ENCODE results near the gene ATRAID.
A peak's percentile ranks its signal among the peaks of the same experiment; 100 is the strongest.

DNA sequence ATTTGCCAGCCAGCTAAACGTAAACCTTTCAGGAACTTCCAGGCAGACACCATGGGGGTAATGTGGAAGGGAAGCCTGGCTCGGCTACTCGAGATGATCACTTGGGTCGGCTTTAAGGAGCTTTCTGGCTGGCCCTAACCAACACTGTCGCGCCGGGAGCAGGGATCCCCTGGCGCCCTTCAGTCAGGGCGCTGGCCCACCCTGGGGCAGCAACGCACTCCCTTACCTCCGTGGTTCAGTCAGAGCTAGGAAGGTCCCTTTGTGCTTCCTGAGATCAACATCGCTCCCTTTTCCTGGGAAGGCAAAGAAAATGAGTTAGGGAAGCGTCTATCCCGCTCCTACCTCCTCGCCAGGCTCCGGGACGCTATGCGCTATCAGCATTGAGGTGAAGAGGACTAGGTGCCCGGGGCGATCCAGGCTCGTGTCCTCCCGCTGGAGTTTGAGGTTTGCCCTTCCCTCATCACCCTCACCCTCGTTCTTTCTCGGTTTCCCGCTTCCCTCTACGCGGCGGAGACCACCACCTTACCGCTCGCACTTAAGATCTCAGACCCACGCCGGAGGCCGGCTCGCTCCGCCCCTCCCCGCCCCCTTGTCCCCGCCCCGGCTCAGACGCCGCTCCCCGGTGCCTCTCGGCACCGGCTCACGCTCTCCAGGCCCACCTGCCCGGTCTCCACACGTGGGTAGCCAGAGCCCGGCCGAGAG is 449 bp upstream of the ATRAID start:
- TF ChIP-seq, protein P1, sequence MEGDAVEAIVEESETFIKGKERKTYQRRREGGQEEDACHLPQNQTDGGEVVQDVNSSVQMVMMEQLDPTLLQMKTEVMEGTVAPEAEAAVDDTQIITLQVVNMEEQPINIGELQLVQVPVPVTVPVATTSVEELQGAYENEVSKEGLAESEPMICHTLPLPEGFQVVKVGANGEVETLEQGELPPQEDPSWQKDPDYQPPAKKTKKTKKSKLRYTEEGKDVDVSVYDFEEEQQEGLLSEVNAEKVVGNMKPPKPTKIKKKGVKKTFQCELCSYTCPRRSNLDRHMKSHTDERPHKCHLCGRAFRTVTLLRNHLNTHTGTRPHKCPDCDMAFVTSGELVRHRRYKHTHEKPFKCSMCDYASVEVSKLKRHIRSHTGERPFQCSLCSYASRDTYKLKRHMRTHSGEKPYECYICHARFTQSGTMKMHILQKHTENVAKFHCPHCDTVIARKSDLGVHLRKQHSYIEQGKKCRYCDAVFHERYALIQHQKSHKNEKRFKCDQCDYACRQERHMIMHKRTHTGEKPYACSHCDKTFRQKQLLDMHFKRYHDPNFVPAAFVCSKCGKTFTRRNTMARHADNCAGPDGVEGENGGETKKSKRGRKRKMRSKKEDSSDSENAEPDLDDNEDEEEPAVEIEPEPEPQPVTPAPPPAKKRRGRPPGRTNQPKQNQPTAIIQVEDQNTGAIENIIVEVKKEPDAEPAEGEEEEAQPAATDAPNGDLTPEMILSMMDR (IDR thresholded peaks at IDR 0.05; ENCODE audit: control extremely low read depth in 1 of 3, insufficient read depth in 1 of 3, low read depth in 1 of 3, low read length in 3 of 3), result no peak
- TF ChIP-seq USF2 (IDR thresholded peaks at IDR 0.05; ENCODE audit: low read length), result no peak
- peak; percentile 45; the same call in 1 of the 2 replicates for TF ChIP-seq TAF1 (IDR thresholded peaks at IDR 0.05; ENCODE audit: low read depth, low read length)
- peak; percentile 51; the same call in 1 of the 2 replicates for TF ChIP-seq POLR2AphosphoS5 (IDR thresholded peaks at IDR 0.05; ENCODE audit: low read depth, low read length)
- no peak for TF ChIP-seq TEAD4 (IDR thresholded peaks at IDR 0.05; ENCODE audit: low read depth, low read length)
- TF ChIP-seq POLR2A (IDR thresholded peaks at IDR 0.05; ENCODE audit: control extremely low read depth in 1 of 2, low read depth in 2 of 2, low read length in 2 of 2), result peak in 1 of 2 experiments; percentile 44; a peak in 1 of 3 replicates
- no peak for TF ChIP-seq EP300 (IDR thresholded peaks at IDR 0.05; ENCODE audit: borderline replicate concordance in 1 of 2, low read depth in 2 of 2, low read length in 2 of 2)
- no peak for TF ChIP-seq NANOG (IDR thresholded peaks at IDR 0.05; ENCODE audit: insufficient read depth, low read depth, low read length, poor library complexity, severe bottlenecking)

Data from H1 (cell line).